ENCODE results near the gene CTNNA2.
A peak's percentile ranks its signal among the peaks of the same experiment; 100 is the strongest.

Gene CTNNA2

GRCh38 chr2:79872656-79873055 is 359.8 kb downstream of the CTNNA2 start:
- Histone ChIP-seq H2AFZ (ENCODE audit: low read depth, low read length) (no peak overlapping the region; the same call in 1 of the 2 replicates), H3K79me2 (ENCODE audit: insufficient read depth, low read length) (no peaks in the 10 kb centered on the region), H3K27me3 (ENCODE audit: insufficient read depth, low read length, poor library complexity) (no peaks in the 10 kb centered on the region), H3K36me3 (ENCODE audit: insufficient read depth, low read length) (no peaks in the 10 kb centered on the region), H3K4me3 (ENCODE audit: low read depth in 1 of 2, low read length in 2 of 2) (no peak overlapping the region), H3K4me2 (ENCODE audit: insufficient read depth, low read length) (no peak overlapping the region), H3K27ac (ENCODE audit: low read length) (no peak overlapping the region), H3K4me1 (ENCODE audit: insufficient read depth, low read length) (no peaks in the 10 kb centered on the region), H3K9ac (ENCODE audit: low read depth, low read length) (no peak overlapping the region), H4K20me1 (ENCODE audit: insufficient read depth, low read length) (no peaks in the 10 kb centered on the region), H3K9me3 (ENCODE audit: insufficient read depth, low read length, severe bottlenecking) (no peaks in the 10 kb centered on the region)
- TF ChIP-seq CTCF (IDR thresholded peaks at IDR 0.05; ENCODE audit: borderline replicate concordance, extremely low read depth, low read length, poor library complexity, severe bottlenecking) = no peak
- no peak for TF ChIP-seq EZH2 (IDR thresholded peaks at IDR 0.05; ENCODE audit: borderline replicate concordance, low read depth, low read length, severe bottlenecking)
- no peak for DNase-seq
- no peak for ATAC-seq (ENCODE audit: insufficient read depth, low read depth)

GRCh38 chr2:79874015-79874414 is 361.2 kb downstream of the CTNNA2 start:
- Histone ChIP-seq H3K4me1 (ENCODE audit: insufficient read depth, low read length) (no peaks in the 10 kb centered on the region), H3K4me2 (ENCODE audit: insufficient read depth, low read length) (no peak overlapping the region), H4K20me1 (ENCODE audit: insufficient read depth, low read length) (no peaks in the 10 kb centered on the region), H3K4me3 (ENCODE audit: low read depth in 1 of 2, low read length in 2 of 2) (no peak overlapping the region), H3K27me3 (ENCODE audit: insufficient read depth, low read length, poor library complexity) (no peaks in the 10 kb centered on the region), H3K27ac (ENCODE audit: low read length) (no peak overlapping the region), H3K79me2 (ENCODE audit: insufficient read depth, low read length) (no peaks in the 10 kb centered on the region), H2AFZ (ENCODE audit: low read depth, low read length) (no peak overlapping the region), H3K36me3 (ENCODE audit: insufficient read depth, low read length) (no peaks in the 10 kb centered on the region), H3K9me3 (ENCODE audit: insufficient read depth, low read length, severe bottlenecking) (no peaks in the 10 kb centered on the region), H3K9ac (ENCODE audit: low read depth, low read length) (no peak overlapping the region)
- DNase-seq (no peak), ATAC-seq (ENCODE audit: insufficient read depth, low read depth) (no peak)
- TF ChIP-seq CTCF (IDR thresholded peaks at IDR 0.05; ENCODE audit: borderline replicate concordance, extremely low read depth, low read length, poor library complexity, severe bottlenecking) (no peak), EZH2 (IDR thresholded peaks at IDR 0.05; ENCODE audit: borderline replicate concordance, low read depth, low read length, severe bottlenecking) (no peak)

- no peak overlapping the region for H3K4me3 ChIP-seq (ENCODE audit: low read depth in 1 of 2, low read length in 2 of 2)
- ATAC-seq (ENCODE audit: insufficient read depth, low read depth) (no peak), DNase-seq (no peak)
- H3K9ac ChIP-seq (ENCODE audit: low read depth, low read length) = no peak overlapping the region
- H3K27ac ChIP-seq (ENCODE audit: low read length) = no peak overlapping the region
- no peaks in the 10 kb centered on the region for H3K36me3 ChIP-seq (ENCODE audit: insufficient read depth, low read length)
- no peaks in the 10 kb centered on the region for H3K27me3 ChIP-seq (ENCODE audit: insufficient read depth, low read length, poor library complexity)
- H3K9me3 ChIP-seq (ENCODE audit: insufficient read depth, low read length, severe bottlenecking) = no peaks in the 10 kb centered on the region
- H2AFZ ChIP-seq (ENCODE audit: low read depth, low read length) = no peak overlapping the region
- H3K4me2 ChIP-seq (ENCODE audit: insufficient read depth, low read length) = no peak overlapping the region
- H3K4me1 ChIP-seq (ENCODE audit: insufficient read depth, low read length) = no peaks in the 10 kb centered on the region
- H3K79me2 ChIP-seq (ENCODE audit: insufficient read depth, low read length) = no peaks in the 10 kb centered on the region
- TF ChIP-seq CTCF (IDR thresholded peaks at IDR 0.05; ENCODE audit: borderline replicate concordance, extremely low read depth, low read length, poor library complexity, severe bottlenecking) (peak; percentile 46), EZH2 (IDR thresholded peaks at IDR 0.05; ENCODE audit: borderline replicate concordance, low read depth, low read length, severe bottlenecking) (no peak)
- H4K20me1 ChIP-seq (ENCODE audit: insufficient read depth, low read length) = no peaks in the 10 kb centered on the region
Measured at GRCh38 chr2:79876430-79876829, 363.6 kb downstream of the CTNNA2 start.

GRCh38 chr2:79882548-79882947 is 369.7 kb downstream of the CTNNA2 start:
- DNase-seq (no peak), ATAC-seq (ENCODE audit: insufficient read depth, low read depth) (no peak)
- Histone ChIP-seq H3K27ac (ENCODE audit: low read length) (no peak overlapping the region), H3K4me2 (ENCODE audit: insufficient read depth, low read length) (no peak overlapping the region), H3K27me3 (ENCODE audit: insufficient read depth, low read length, poor library complexity) (no peaks in the 10 kb centered on the region), H3K4me3 (ENCODE audit: low read depth in 1 of 2, low read length in 2 of 2) (no peak overlapping the region), H3K79me2 (ENCODE audit: insufficient read depth, low read length) (no peaks in the 10 kb centered on the region), H4K20me1 (ENCODE audit: insufficient read depth, low read length) (no peaks in the 10 kb centered on the region), H3K36me3 (ENCODE audit: insufficient read depth, low read length) (no peaks in the 10 kb centered on the region), H2AFZ (ENCODE audit: low read depth, low read length) (no peak overlapping the region), H3K9ac (ENCODE audit: low read depth, low read length) (no peak overlapping the region), H3K9me3 (ENCODE audit: insufficient read depth, low read length, severe bottlenecking) (no peaks in the 10 kb centered on the region), H3K4me1 (ENCODE audit: insufficient read depth, low read length) (no peaks in the 10 kb centered on the region)
- TF ChIP-seq CTCF (IDR thresholded peaks at IDR 0.05; ENCODE audit: borderline replicate concordance, extremely low read depth, low read length, poor library complexity, severe bottlenecking) (no peak), EZH2 (IDR thresholded peaks at IDR 0.05; ENCODE audit: borderline replicate concordance, low read depth, low read length, severe bottlenecking) (no peak)
